Testis (tissue), 3 donors: ENCODE measurements around the gene CCDC57. TPM values are rescaled to one million over a fixed set of nuclear protein-coding genes. Genes with fewer than 3 reads are reported as not detected.

Experiments
- DNase-seq: peaks from one replicate; pipeline ENCODE4 v3.0.0-alpha.2; 2019
- H3K27ac ChIP-seq, 2 donors: fragments of 200-600 bp; sonication (generic); one replicate each; pipeline ENCODE4 v1.5.1; 2019
- H3K27me3 ChIP-seq: fragments of 200-600 bp; sonication (generic); one replicate; pipeline ENCODE4 v1.5.1; 2019
- H3K36me3 ChIP-seq: fragments of 200-600 bp; sonication (generic); one replicate; pipeline ENCODE4 v1.5.1; 2017; ENCODE audit warnings: low read depth; ENCODE audit errors: missing control alignments
- H3K4me1 ChIP-seq: fragments of 200-600 bp; sonication (generic); one replicate; pipeline ENCODE4 v1.5.1; 2019
- H3K4me3 ChIP-seq, 2 donors: fragments of 200-600 bp; sonication (generic); one replicate each; pipeline ENCODE4 v1.5.1; 2017 to 2019
- H3K9me3 ChIP-seq: fragments of 200-600 bp; sonication (generic); one replicate; pipeline ENCODE4 v1.5.1; 2017
- CTCF ChIP-seq, 3 experiments: fragments of 450-650 bp in 2 of 3; fragments of 200-600 bp in 1 of 3; sonication (generic) in 1 of 3; IDR thresholded peaks; one replicate each; pipeline ENCODE4 v1.5.1; 2016 to 2019; ENCODE audit warnings: antibody characterized with exemption in 3 of 3, mild to moderate bottlenecking in 2 of 3, moderate library complexity in 1 of 3
- POLR2A ChIP-seq: fragments of 450-650 bp; IDR thresholded peaks from one replicate; pipeline ENCODE4 v1.6.1; 2017; ENCODE audit warnings: antibody characterized with exemption, mild to moderate bottlenecking, moderate library complexity
- WGBS, 2 donors: methylation state at CpG; one replicate each; pipeline ENCODE4 v1.1.5; 2018; 5-methylcytosine and 5-hydroxymethylcytosine counted together
- intact Hi-C: fragments of 100-400 bp; cut with DNase I; formaldehyde crosslinking; loops from one replicate; pipeline ENCODE4 v1.15.1; 2023; ENCODE audit warnings: low total_unique reads
- polyA plus RNA-seq: library from polyadenylated mRNA; stranded (reverse); fragments of 350-450 nt; fragmentation: Illumina TruSeq; extraction: RNeasy Lipid Tissue Mini Kit (QIAGEN cat#74804); gene quantifications from one replicate; pipeline ENCODE4 v1.2.3, GENCODE V29; 2014; ENCODE audit warnings: low read depth, low replicate concordance; ENCODE audit not compliant: insufficient read depth
- total RNA-seq, 2 donors: library from RNA; depleted of rRNA; stranded (reverse); fragments of >200 nt; gene quantifications; one replicate each; pipeline ENCODE4 v1.2.3, GENCODE V29; 2016

CCDC57 gene
- total and polyA plus RNA-seq, 3 donors from 2014 or later: 61.3 to 111 (median 71.8) TPM

- peaks cover 35% of the 10 kb centered on the region for H3K4me1 ChIP-seq
- H3K4me3 ChIP-seq: no peak overlapping the region
- no peak for DNase-seq
- TF ChIP-seq POLR2A (no peak), CTCF (IDR thresholded peaks at IDR 0.05) (no peak)
- 89 to 91% methylated on average over 24 to 28 of the region's 28 CpGs for WGBS, 2 donors
- H3K9me3 ChIP-seq: no peaks in the 10 kb centered on the region
- peak overlapping the region; percentile 42 to 83 for H3K27ac ChIP-seq
- intact Hi-C loops: loop anchor here (10.0 kb wide), 1 partner anchor 47 kb away; no protein-coding TSS in a partner anchor
- no peaks in the 10 kb centered on the region for H3K27me3 ChIP-seq
- no peaks in the 10 kb centered on the region for H3K36me3 ChIP-seq
Measured at GRCh38 chr17:82247856-82248671, 35.4 kb upstream of the CCDC57 start.

- WGBS, 2 donors: 52 to 82% methylated on average over 10 to 22 of the region's 22 CpGs
- DNase-seq: no peak
- Histone ChIP-seq H3K9me3 (no peaks in the 10 kb centered on the region), H3K27ac (peak overlapping the region; percentile 42 to 83), H3K4me3 (no peak overlapping the region), H3K36me3 (no peaks in the 10 kb centered on the region), H3K27me3 (no peaks in the 10 kb centered on the region), H3K4me1 (peaks cover 42% of the 10 kb centered on the region)
- no peak for TF ChIP-seq POLR2A
- no peak for TF ChIP-seq CTCF (IDR thresholded peaks at IDR 0.05)
- intact Hi-C loops: loop anchor here (10.0 kb wide), 1 partner anchor 47 kb away; no protein-coding TSS in a partner anchor
Measured at GRCh38 chr17:82247182-82247823, 34.7 kb upstream of the CCDC57 start.

- no peaks in the 10 kb centered on the region for H3K27me3 ChIP-seq
- no peaks in the 10 kb centered on the region for H3K9me3 ChIP-seq
- intact Hi-C loops: loop anchor here (10.0 kb wide), 1 partner anchor 48 kb away; no protein-coding TSS in a partner anchor
- peak; percentile 59 for DNase-seq
- 52 to 65% methylated on average over 14 to 27 of the region's 27 CpGs for WGBS, 2 donors
- H3K27ac ChIP-seq: peak overlapping the region; percentile 42 to 83
- H3K4me3 ChIP-seq: no peak overlapping the region
- peaks cover 50% of the 10 kb centered on the region for H3K4me1 ChIP-seq
- no peaks in the 10 kb centered on the region for H3K36me3 ChIP-seq
- TF ChIP-seq POLR2A (no peak), CTCF (IDR thresholded peaks at IDR 0.05) (no peak)
Measured at GRCh38 chr17:82246365-82247181, 33.9 kb upstream of the CCDC57 start.

- Histone ChIP-seq H3K36me3 (no peaks in the 10 kb centered on the region), H3K4me1 (peaks cover 55% of the 10 kb centered on the region), H3K27me3 (no peaks in the 10 kb centered on the region), H3K9me3 (no peaks in the 10 kb centered on the region), H3K4me3 (no peak overlapping the region), H3K27ac (peak overlapping the region; percentile 42 to 83)
- DNase-seq: no peak
- 90% methylated on average over 5 of the region's 5 CpGs; no CpG with 5 or more reads in 1 of the 2 donors for WGBS, 2 donors
- TF ChIP-seq POLR2A (no peak), CTCF (IDR thresholded peaks at IDR 0.05) (no peak)
- intact Hi-C loops: loop anchor here (10.0 kb wide), 1 partner anchor 49 kb away; no protein-coding TSS in a partner anchor
Measured at GRCh38 chr17:82246040-82246364, 33.4 kb upstream of the CCDC57 start.
